ENCODE measurements around the gene TXNDC11.

Gene TXNDC11

DNA sequence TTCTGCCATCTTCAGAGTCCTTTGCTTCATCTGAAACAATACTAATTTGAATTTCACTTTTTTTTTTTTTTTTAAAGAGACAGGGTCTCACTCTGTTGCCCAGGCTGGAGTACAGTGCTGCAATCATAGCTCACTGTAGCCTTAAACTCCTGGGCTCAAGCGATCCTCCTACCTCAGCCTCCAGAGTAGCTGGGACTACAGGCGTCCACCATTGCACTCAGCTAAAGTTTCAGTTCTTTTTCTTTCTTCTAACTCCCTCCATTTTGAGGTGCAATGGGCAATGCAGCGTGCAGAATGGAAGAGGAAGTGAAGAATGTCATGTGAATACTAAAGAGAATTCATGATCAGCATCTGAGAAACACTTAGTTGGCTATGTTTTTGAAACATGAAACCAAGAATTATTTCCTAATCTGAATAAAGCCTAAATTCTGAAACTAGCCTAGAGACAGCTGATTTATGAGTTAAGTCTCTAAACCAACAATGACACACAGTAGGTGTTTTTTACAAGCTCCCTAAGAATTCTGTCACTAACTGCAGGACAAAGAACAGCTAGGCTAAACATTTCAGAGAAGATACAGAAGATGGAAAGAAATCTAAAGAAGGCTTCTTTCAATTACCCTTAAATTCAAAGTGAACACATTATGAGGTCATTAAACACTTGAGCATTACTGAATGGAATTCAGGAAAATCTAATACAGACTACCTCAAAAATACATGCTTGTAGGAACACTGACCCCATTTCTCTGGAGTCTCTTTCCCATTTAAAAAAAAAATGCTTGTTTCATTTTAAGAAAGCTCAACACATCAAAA is 53.4 kb downstream of the TXNDC11 start:
- DNase-seq (ENCODE audit: low read depth, low spot score), result no peak

GRCh38 chr16:11688520-11688886 is 54.2 kb downstream of the TXNDC11 start:
- DNase-seq (ENCODE audit: low read depth, low spot score), result no peak

DNA sequence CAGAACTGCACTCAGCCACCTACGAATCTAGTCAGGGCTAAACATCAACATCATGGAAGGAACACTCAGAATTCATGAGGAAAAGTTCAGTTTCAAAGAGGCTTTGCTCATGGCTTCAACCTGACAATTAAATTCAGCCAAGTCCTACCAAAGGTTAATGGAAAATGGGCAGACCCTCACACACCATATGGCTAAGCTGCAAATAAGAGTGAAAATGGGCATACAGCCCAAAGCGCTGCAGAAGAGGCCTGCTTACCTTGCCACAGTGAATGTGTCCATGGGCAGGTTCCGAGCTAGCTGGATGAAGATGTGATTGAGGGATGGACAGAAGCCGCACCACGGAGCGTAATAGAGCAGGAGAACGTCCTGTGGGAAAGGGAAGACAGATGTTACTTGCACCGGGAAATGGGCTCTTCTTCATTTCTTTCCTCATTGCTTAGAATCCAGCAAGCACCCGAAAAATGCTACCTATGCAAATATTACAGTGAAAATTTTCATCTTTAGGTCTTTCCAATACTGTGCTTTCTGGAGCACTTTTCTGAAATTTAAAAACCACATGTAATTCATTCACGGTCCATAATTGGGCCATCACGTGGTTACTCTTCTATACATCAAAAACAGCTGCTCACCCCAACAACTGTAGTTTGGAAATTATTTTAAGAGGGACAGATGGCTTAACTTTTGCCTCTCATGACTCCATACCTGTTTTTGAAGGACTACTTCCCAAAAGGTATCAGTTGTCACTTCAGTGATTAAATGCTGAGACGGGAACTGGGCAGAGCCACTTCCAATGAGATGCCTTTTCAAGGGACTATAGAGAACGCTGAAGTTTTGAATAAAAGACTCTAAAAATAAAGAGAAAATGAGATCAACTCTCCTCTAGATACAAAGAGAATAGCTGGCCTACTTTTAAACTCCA is 54.8 kb downstream of the TXNDC11 start:
- no peak for DNase-seq (ENCODE audit: low read depth, low spot score)

DNA sequence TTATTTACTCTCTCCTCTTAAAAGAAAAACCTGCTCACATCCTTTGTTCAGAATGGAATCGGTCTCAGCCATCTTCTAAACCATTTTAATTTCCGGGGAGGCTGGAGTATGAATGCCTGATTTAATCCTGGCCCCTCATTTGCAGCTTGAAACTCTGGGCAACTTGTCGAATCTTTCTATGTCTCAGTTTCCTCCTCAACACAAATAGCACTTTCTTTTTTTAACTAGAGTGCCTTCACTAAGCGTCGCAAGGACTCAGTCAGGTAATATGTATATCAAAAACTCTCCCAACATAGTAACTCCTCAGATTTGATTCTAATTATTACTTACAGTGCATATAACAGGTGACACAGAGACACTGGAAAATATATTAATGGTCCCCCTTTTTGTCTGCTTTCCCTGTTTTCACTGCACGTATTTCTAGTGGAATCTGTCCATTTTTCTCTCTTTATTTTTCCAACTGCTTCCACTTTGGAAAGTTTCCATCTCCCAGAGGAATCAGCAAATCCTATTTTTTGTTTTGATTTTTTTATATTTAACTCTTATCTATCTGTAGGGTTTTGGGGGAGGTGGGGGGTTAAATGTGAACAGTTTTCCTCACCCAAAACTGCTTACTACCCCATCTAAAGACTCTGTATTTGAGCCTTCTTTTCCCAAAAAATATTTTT is 55.8 kb downstream of the TXNDC11 start:
- no peak for DNase-seq (ENCODE audit: low read depth, low spot score)

GRCh38 chr16:11685844-11686618 is 56.6 kb downstream of the TXNDC11 start:
- DNase-seq (ENCODE audit: low read depth, low spot score), result no peak

- no peak for DNase-seq (ENCODE audit: low read depth, low spot score)
Observed at GRCh38 chr16:11684231-11685025, 58.2 kb downstream of the TXNDC11 start.

DNA sequence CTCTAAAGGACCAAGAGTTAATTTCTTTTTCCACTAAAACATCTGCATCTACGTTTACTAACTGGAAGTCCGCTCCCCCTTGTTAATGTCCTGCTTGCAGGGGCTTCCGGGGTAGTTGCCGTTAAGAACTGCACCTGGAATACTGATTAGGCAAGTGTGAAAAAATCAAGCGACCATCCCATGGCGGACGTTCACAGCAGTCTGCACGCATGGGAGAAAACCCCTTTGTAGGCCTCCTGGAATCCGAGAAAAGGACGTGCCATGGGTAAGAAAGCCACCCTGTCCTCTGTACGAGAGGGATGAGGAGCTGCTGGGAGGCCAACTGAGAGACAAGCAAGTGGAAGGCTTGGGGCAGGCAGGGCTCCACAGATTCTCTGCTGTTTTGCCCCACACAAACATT is 59.5 kb downstream of the TXNDC11 start:
- no peak for DNase-seq (ENCODE audit: low read depth, low spot score)

DNA sequence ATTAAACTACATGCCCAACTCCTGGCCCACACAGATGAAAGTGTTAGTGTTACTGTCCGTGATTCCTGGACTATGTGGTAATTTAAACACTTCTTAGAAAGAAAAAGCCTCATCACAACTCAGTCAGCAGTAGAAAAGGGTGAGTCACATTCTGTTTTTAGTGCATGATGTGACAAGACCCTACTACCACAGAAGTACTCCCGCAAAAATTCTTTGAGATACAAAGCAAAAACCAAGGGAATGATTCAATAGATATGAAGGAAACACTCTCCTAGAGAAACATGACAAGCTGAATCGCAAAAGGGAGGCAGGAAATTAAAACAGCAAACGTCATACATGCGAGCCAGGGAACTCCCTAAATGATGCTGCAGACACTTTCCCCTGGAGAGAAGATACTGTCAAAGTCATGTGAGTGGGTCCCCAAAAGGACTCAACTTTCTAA is 60.0 kb downstream of the TXNDC11 start:
- peak; percentile 92 for DNase-seq (ENCODE audit: low read depth, low spot score)

DNA sequence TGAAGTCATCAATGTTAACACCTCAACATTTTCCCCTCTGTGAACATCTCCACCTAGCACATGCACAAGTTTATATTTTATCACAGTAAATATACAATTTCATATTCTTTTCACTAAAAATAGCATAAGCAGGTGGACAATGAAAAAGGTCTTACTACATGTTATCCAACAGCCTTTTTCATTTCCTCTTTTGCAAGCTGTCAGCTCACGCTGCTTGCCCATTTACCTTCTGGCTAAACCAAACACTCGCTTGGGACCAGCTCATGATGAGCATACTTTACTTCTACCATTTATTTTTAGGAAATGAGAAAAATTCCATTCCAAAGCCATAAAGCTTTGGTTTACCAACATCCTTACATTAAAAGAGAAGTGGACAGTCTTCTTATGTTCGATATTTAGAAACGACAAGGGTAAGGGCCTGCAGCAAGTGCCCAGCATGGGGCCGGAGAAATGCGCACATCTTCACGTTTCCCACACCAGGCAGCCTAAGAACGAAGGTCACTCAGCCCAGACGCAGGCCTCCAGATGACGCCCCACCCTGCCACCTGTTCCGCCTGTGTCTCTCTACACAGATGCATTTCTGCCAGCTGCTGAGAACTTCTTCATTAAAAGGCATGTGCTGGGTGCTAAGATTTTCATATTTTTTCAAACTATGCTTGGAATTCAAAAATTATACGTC is 60.5 kb downstream of the TXNDC11 start:
- no peak for DNase-seq (ENCODE audit: low read depth, low spot score)

- DNase-seq (ENCODE audit: low read depth, low spot score), result no peak
Observed at GRCh38 chr16:11681556-11681955, 61.1 kb downstream of the TXNDC11 start.

GRCh38 chr16:11679941-11680911 is 62.4 kb downstream of the TXNDC11 start:
- DNase-seq (ENCODE audit: low read depth, low spot score), result no peak

- no peak for DNase-seq (ENCODE audit: low read depth, low spot score)
Observed at GRCh38 chr16:11679250-11679649, 63.4 kb downstream of the TXNDC11 start.

DNA sequence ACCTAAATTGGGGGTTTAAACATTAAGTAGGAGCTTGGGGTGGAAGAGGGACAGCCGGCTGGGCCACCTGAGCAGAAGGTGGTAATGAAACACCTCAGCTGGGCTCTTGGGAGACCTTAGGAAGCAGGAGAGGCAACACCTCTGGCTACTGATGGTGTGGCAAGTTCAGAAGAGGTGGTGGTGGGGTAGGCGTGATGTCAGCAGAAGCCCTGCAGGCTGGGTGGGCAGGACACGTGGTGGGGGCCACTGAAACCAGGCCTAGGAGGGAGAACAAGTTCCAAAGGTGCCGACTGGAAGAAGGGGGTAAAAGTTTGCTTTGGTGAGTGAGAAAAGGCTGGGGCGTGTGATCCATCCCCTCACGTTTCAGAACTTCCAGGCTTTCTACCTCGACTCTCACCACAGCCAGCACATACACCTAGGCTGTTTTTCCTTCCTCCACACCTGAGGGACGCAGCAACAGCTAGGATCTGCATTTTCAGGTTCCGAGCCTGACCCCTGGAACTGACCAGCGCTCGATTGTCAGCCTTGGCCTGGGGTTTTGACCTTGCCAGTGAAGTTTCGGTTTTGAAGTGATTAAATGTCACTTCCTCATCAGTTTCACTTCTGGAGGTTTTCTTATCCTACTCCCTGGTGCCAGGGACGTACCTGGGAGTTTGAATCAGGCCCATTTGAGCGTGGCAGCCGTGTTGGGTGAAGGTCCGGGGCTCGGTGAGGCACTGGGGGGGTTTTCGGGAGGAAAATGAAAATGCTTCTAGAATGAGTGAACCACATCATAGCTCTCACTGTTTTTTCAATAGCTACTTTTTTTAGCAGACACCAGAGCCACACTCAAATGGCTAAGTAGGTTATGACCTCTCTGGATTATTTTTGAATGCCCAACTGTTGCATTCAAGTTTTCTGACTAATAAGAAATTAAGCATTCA is 64.4 kb downstream of the TXNDC11 start:
- DNase-seq (ENCODE audit: low read depth, low spot score), result no peak

DNA sequence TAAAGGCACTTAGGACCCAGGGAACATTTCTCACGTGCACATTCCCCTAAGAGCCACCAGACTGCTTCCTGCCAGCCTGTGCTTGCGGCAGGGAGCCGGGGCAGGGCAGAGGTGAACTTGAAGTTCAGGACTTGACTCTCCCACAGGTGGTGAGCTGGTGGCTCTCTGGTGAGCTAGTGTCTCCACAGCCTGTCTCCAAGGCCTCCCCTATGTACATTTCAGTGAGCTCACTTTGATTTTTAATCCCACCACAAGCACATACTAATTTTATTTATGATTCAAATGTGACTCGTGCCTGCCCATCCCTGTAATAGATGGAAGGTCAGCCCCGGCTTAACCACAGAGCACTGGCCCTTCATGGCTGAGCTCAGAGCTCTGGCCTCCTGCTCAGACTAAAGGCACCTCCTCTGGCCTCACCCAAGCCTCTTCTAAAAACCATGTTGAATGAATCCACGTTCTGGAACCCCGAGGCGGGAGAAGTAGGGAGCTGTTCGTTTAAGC is 65.2 kb downstream of the TXNDC11 start:
- no peak for DNase-seq (ENCODE audit: low read depth, low spot score)

GRCh38 chr16:11676799-11677198 is 65.9 kb downstream of the TXNDC11 start:
- DNase-seq (ENCODE audit: low read depth, low spot score), result no peak

GRCh38 chr16:11675561-11676511 is 66.8 kb downstream of the TXNDC11 start:
- peak; percentile 39 for DNase-seq (ENCODE audit: low read depth, low spot score)

Measured in astrocyte of the hippocampus (primary cell).